H9 (cell line): Measurements from ENCODE around the gene TBC1D1. TPM values are rescaled to one million over a fixed set of nuclear protein-coding genes. Genes with fewer than 3 reads are reported as not detected.

Experiments
- DNase-seq: peaks from one replicate; pipeline ENCODE4 v3.0.0-alpha.2; 2017
- H2AFZ ChIP-seq: one replicate; pipeline ENCODE4 v1.6.1; 2013; ENCODE audit warnings: mild to moderate bottlenecking, low read length, control low read depth, moderate library complexity
- H2AK5ac ChIP-seq: 2 replicates; pipeline ENCODE4 v1.6.1; 2013; ENCODE audit warnings: low read length, control low read depth, mixed read lengths; ENCODE audit not compliant: insufficient read length
- H2BK120ac ChIP-seq: one replicate; pipeline ENCODE4 v1.6.1; 2013; ENCODE audit warnings: low read depth, mild to moderate bottlenecking, low read length, control low read depth, inconsistent platforms; ENCODE audit not compliant: poor library complexity, severe bottlenecking
- H2BK12ac ChIP-seq: 2 replicates; pipeline ENCODE4 v1.6.1; 2013; ENCODE audit warnings: low read length, control low read depth, mixed read lengths, low read depth; ENCODE audit not compliant: insufficient read length
- H2BK15ac ChIP-seq: 2 replicates; pipeline ENCODE4 v1.6.1; 2013; ENCODE audit warnings: low read depth, low read length, control low read depth
- H2BK20ac ChIP-seq: one replicate; pipeline ENCODE4 v1.6.1; 2013; ENCODE audit warnings: low read depth, mild to moderate bottlenecking, low read length, control low read depth, inconsistent platforms; ENCODE audit not compliant: poor library complexity, severe bottlenecking
- H2BK5ac ChIP-seq: 2 replicates; pipeline ENCODE4 v1.6.1; 2013; ENCODE audit warnings: low read length, control low read depth, mixed read lengths; ENCODE audit not compliant: insufficient read length
- H3K14ac ChIP-seq: 2 replicates; pipeline ENCODE4 v1.6.1; 2013; ENCODE audit warnings: low read length, control low read depth; ENCODE audit not compliant: insufficient read depth
- H3K18ac ChIP-seq: 2 replicates; pipeline ENCODE4 v1.6.1; 2013; ENCODE audit warnings: low read depth, mild to moderate bottlenecking, mixed read lengths, low read length, control low read depth; ENCODE audit not compliant: insufficient read length
- H3K23ac ChIP-seq: 2 replicates; pipeline ENCODE4 v1.6.1; 2013; ENCODE audit warnings: low read length, control low read depth, mixed read lengths, low read depth; ENCODE audit not compliant: insufficient read length
- H3K23me2 ChIP-seq: 2 replicates; pipeline ENCODE4 v1.6.1; 2013; ENCODE audit warnings: low read depth, mild to moderate bottlenecking, mixed read lengths, low read length, control low read depth; ENCODE audit not compliant: insufficient read length, poor library complexity, severe bottlenecking
- H3K27ac ChIP-seq: 2 replicates; pipeline ENCODE4 v1.5.1; 2013; ENCODE audit warnings: low read length, control low read depth, mixed read lengths, low read depth; ENCODE audit not compliant: insufficient read length
- H3K27me3 ChIP-seq: 2 replicates; pipeline ENCODE4 v1.6.1; 2013; ENCODE audit warnings: low read length, control low read depth, inconsistent platforms; ENCODE audit not compliant: insufficient read depth
- H3K4ac ChIP-seq: 2 replicates; pipeline ENCODE4 v1.6.1; 2013; ENCODE audit warnings: low read depth, mild to moderate bottlenecking, control low read depth, inconsistent platforms, low read length, moderate library complexity
- H3K4me1 ChIP-seq: 2 replicates; pipeline ENCODE4 v1.6.1; 2013; ENCODE audit warnings: low read length, control low read depth, inconsistent platforms; ENCODE audit not compliant: insufficient read depth
- H3K4me2 ChIP-seq: 2 replicates; pipeline ENCODE4 v1.6.1; 2013; ENCODE audit warnings: low read length, control low read depth, mixed read lengths; ENCODE audit not compliant: insufficient read length, insufficient read depth
- H3K56ac ChIP-seq: 2 replicates; pipeline ENCODE4 v1.6.1; 2013; ENCODE audit warnings: low read depth, mild to moderate bottlenecking, mixed read lengths, low read length, control low read depth; ENCODE audit not compliant: insufficient read length
- H3K79me1 ChIP-seq: 2 replicates; pipeline ENCODE4 v1.6.1; 2013; ENCODE audit warnings: low read depth, mild to moderate bottlenecking, moderate library complexity, low read length, control low read depth, inconsistent platforms; ENCODE audit not compliant: insufficient read depth, poor library complexity, severe bottlenecking
- H3K79me2 ChIP-seq: 2 replicates; pipeline ENCODE4 v1.6.1; 2013; ENCODE audit warnings: low read length, control low read depth, inconsistent platforms; ENCODE audit not compliant: insufficient read depth
- H3K9ac ChIP-seq: 2 replicates; pipeline ENCODE4 v1.6.1; 2013; ENCODE audit warnings: low read length, control low read depth, mixed read lengths; ENCODE audit not compliant: insufficient read length; ENCODE audit errors: extremely low read depth
- H3K9me3 ChIP-seq: one replicate; pipeline ENCODE4 v1.6.1; 2013; ENCODE audit warnings: low read depth, low read length, inconsistent platforms; ENCODE audit not compliant: control insufficient read depth
- H3T11ph ChIP-seq: one replicate; pipeline ENCODE4 v1.6.1; 2013; ENCODE audit warnings: mild to moderate bottlenecking, low read length, control low read depth, inconsistent platforms
- H4K20me1 ChIP-seq: one replicate; pipeline ENCODE4 v1.6.1; 2013; ENCODE audit not compliant: control insufficient read depth, insufficient read length, insufficient read depth
- H4K5ac ChIP-seq: 2 replicates; pipeline ENCODE4 v1.6.1; 2013; ENCODE audit warnings: low read depth, mild to moderate bottlenecking, mixed read lengths, low read length, control low read depth; ENCODE audit not compliant: insufficient read length
- H4K8ac ChIP-seq: replicated peaks from 2 replicates; pipeline ENCODE4 v1.6.1; 2013; ENCODE audit warnings: low read length, control low read depth, mixed read lengths, low read depth; ENCODE audit not compliant: insufficient read length
- H4K91ac ChIP-seq: 2 replicates; pipeline ENCODE4 v1.6.1; 2013; ENCODE audit warnings: low read depth, mild to moderate bottlenecking, moderate library complexity, mixed read lengths, low read length, control low read depth; ENCODE audit not compliant: insufficient read length
- H3K27ac Mint-ChIP-seq, 3 experiments: 2 replicates in 2 of 3; 3 replicates in 1 of 3; pipeline ENCODE4 v1.8.0; 2020 to 2021; ENCODE audit warnings: mixed read lengths in 3 of 3, mild to moderate bottlenecking in 1 of 3, moderate library complexity in 1 of 3
- H3K27me3 Mint-ChIP-seq: 2 replicates; pipeline ENCODE4 v1.8.0; 2021; ENCODE audit warnings: low read depth, mild to moderate bottlenecking, moderate library complexity, mixed read lengths
- H3K36me3 Mint-ChIP-seq, 3 experiments: 2 replicates in 2 of 3; 3 replicates in 1 of 3; pipeline ENCODE4 v1.8.0; 2020 to 2021; ENCODE audit warnings: low read depth in 3 of 3, mixed read lengths in 3 of 3; ENCODE audit not compliant: insufficient read depth in 1 of 3
- H3K4me1 Mint-ChIP-seq, 2 experiments: 2 replicates each; pipeline ENCODE4 v1.8.0; 2020; ENCODE audit warnings: mixed read lengths in 2 of 2
- H3K4me3 Mint-ChIP-seq, 2 experiments: 2 replicates in 1 of 2; 3 replicates in 1 of 2; pipeline ENCODE4 v1.8.0; 2020 to 2021; ENCODE audit warnings: mild to moderate bottlenecking in 2 of 2, mixed read lengths in 2 of 2, moderate library complexity in 1 of 2
- H3K9me3 Mint-ChIP-seq, 2 experiments: 2 replicates in 1 of 2; 3 replicates in 1 of 2; pipeline ENCODE4 v1.8.0; 2020; ENCODE audit warnings: mild to moderate bottlenecking in 2 of 2, mixed read lengths in 2 of 2, moderate library complexity in 1 of 2
- CTCF ChIP-seq: fragments of 200-600 bp; sonication (generic); conservative IDR thresholded peaks from 3 replicates; pipeline ENCODE4 v1.8.0; 2021; ENCODE audit warnings: antibody characterized with exemption, mild to moderate bottlenecking
- WGBS: extraction: QIAGEN DNeasy Blood & Tissue Kit; methylation state at CpG from one replicate; pipeline ENCODE4 v1.1.7; 2013; ENCODE audit warnings: missing lambda C conversion rate, low lambda C conversion rate, mixed read lengths; ENCODE audit not compliant: insufficient read length; ENCODE audit errors: extremely low coverage; 5-methylcytosine and 5-hydroxymethylcytosine counted together
- total RNA-seq: library from RNA; stranded (reverse); gene quantifications from 2 replicates; pipeline ENCODE4 v1.2.1, GENCODE V29; 2021

TBC1D1 gene
- total RNA-seq, 1 experiment from 2014 or later, result 109 TPM

GRCh38 chr4:38109896-38110295, 219.0 kb downstream of the TBC1D1 start:
- H3K4me1 Mint-ChIP-seq, result peaks cover 37 to 40% of the 10 kb centered on the region in 2 experiments
- H2AFZ ChIP-seq, result no peak overlapping the region
- no peak overlapping the region for H3K4me3 Mint-ChIP-seq
- no peaks in the 10 kb centered on the region for H3K79me1 ChIP-seq
- no peak overlapping the region for H3K4me2 ChIP-seq
- no peak overlapping the region for H4K8ac ChIP-seq
- no peak overlapping the region for H3K23ac ChIP-seq
- no peak overlapping the region for H3K27ac ChIP-seq
- peaks cover 3% of the 10 kb centered on the region for H3K23me2 ChIP-seq
- no peak overlapping the region for H2AK5ac ChIP-seq
- no peaks in the 10 kb centered on the region for H3K9me3 Mint-ChIP-seq
- H3K56ac ChIP-seq, result no peak overlapping the region
- H4K91ac ChIP-seq, result no peak overlapping the region
- H2BK120ac ChIP-seq, result no peak overlapping the region
- H3K4me1 ChIP-seq, result peaks cover 18% of the 10 kb centered on the region
- no peak overlapping the region; a peak in 1 of 7 replicates for H3K27ac Mint-ChIP-seq
- H3K79me2 ChIP-seq, result no peaks in the 10 kb centered on the region
- no peak overlapping the region for H3T11ph ChIP-seq
- no peak overlapping the region for H2BK12ac ChIP-seq
- H3K14ac ChIP-seq, result no peak overlapping the region; the same call in 1 of the 2 replicates
- H3K18ac ChIP-seq, result no peak overlapping the region
- no peak overlapping the region for H2BK15ac ChIP-seq
- no peaks in the 10 kb centered on the region for H3K27me3 ChIP-seq
- no peak overlapping the region for H4K5ac ChIP-seq
- DNase-seq, result no peak
- WGBS, result no CpG with 5 or more reads among the region's 6 CpGs
- no peak overlapping the region for H3K9ac ChIP-seq
- no peaks in the 10 kb centered on the region for H3K27me3 Mint-ChIP-seq
- H2BK20ac ChIP-seq, result no peak overlapping the region
- no peak for TF ChIP-seq CTCF
- no peak overlapping the region for H2BK5ac ChIP-seq
- H3K4ac ChIP-seq, result no peak overlapping the region
- no peaks in the 10 kb centered on the region for H3K9me3 ChIP-seq
- H4K20me1 ChIP-seq, result no peaks in the 10 kb centered on the region
- peaks cover 21 to 33% (median 31%) of the 10 kb centered on the region in 3 experiments for H3K36me3 Mint-ChIP-seq
